Islet of Langerhans (tissue), 1 donor: ENCODE results near the gene RAD9B.
"Not testable (repeated sequence)": the region's sequence is repeated elsewhere in the genome, so short reads cannot be mapped to it uniquely, and the experiment has no call there.

Experiments
- FAIRE-seq: peaks from one replicate; lab custom pipeline; 2011; peaks lifted over from hg19 to GRCh38; lab: Jason Lieb, UNC

Gene RAD9B

GRCh38 chr12:110501752-110502738, at the start of gene RAD9B, which contains the start of gene VPS29:
TSS of gene RAD9B (plus strand) at chr12:110502331. CDS start at chr12:110502338, 7 bp downstream.
TSS of gene VPS29 (minus strand) at chr12:110502111. CDS start at chr12:110502051, 60 bp downstream.
- FAIRE-seq: no peak

- no peak for FAIRE-seq
These were observed 48.4 kb upstream of the RAD9B start for GRCh38 chr12:110453569-110454296.

GRCh38 chr12:110458756-110459155, 43.4 kb upstream of the RAD9B start:
- no peak for FAIRE-seq

DNA sequence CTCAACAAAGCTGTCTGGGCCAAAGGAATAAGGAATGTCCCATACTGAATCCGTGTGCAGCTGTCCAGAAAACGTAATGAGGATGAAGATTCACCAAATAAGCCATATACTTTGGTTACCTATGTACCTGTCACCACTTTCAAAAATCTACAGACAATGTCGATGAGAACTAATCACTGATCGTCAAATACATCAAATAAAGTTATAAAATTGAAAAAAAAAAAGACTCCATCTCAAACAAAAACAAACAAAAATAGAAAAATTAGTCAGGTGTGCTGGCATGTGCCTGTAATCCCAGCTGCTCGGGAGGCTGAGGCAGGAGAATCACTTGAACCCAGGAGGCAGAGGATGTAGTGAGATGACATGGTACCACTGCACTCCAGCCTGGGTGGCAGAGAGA, 40.9 kb upstream of the RAD9B start:
- FAIRE-seq: not testable (repeated sequence)

DNA sequence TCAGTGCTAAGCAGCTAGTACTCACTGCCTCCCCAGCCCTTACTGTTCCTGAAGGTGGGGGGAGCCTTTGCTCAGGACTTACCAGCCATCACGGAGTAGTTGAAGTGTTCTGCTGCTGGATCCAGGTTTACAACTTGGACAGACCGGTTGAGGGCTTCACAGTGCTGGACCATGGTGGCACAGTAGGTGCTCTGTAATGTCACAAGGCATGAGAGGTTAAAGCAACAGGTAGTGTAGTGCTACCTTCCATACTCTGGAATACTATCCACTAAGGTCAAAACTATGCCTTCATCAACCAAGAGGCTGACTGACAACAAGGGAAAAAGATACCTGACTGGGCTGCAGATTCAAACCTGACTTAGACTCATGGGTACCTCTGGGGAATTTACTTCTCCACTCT, 37.1 kb upstream of the RAD9B start:
- FAIRE-seq: no peak

- FAIRE-seq: not testable (repeated sequence)
These were observed 36.4 kb upstream of the RAD9B start for GRCh38 chr12:110465765-110466164.

GRCh38 chr12:110466791-110467190, 35.3 kb upstream of the RAD9B start:
- no peak for FAIRE-seq

DNA sequence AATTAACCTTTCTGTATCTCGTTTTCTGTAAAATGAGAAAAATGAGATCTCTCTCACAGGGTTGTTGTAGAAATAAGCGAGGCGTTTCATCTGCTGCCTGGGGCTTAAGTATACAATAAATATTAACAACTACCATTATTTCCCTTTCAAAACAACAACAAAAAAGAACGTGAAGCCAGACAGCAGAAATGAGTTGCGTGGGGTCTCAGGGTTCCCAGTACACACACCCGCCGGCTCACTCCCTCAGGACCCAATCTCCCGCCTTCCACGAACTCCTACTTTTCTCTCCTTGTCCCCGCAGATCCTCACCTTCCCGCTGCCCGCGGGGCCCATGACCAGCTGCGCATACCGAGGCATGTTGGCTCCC, 34.3 kb upstream of the RAD9B start:
- no peak for FAIRE-seq

DNA sequence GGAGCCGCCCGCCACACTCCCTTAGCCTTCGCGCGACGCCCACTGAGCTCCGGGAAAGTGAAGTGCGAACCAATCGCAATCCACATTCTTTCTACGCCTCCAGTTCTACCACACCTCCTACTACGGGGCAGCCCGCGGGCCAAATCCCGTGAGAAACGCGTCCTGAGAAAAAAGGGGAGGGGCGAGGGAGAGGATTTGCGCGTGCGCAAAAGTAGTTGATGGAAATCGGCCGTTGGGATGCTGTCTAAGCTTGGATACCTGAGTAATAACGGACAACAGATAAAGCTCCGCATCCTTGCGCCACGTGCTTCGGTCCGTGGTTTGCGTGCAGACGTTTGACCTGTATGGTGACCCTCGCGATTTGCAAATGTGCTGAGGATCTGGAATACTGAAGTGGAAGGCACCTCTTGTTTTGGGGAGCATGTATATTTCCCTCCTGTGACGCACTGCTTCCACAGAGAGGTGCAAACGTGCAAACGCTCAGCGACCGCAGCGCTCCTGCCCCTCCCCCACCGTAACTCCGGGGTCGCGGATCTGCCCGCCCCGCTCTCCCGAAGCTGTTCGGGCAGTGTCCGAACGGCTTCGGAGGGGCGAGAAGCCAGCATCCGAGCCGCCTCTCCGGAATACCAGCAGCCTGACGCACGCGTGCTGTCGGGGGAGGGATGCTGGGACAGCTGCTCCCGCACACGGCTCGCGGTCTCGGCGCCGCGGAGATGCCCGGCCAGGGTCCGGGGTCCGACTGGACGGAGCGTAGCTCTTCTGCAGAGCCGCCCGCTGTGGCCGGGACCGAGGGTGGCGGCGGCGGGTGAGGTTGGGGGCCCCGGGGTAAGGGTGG, 33.7 kb upstream of the RAD9B start, which contains the start of the genes FAM216A and GPN3:
FAM216A (plus strand) TSS at position 632 of the 835 bp plus-strand sequence; CDS start at position 663, 31 bp downstream.
GPN3 (minus strand) TSS at position 44 of the 835 bp plus-strand sequence. CDS start 54 bp downstream, outside the sequence.
- peak; percentile 84 for FAIRE-seq

DNA sequence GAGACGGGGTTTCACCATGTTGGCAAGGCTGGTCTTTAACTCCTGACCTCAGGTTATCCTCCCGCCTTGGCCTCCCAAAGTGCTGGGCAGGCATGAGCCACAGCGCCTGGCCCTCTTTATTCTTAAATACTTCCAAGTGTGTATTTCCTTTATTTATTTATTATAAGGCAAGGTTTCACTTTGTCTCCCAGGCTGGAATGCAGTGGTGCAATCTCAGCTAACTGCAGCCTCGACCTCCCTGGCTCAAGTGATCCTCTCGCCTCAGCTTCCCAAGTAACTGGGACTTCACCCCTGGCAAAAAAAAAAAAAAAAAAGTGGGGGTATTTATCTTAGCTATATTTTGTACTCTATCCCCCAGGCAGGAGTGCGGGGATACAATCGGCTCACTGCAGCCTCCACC, 26.7 kb upstream of the RAD9B start:
- FAIRE-seq: no peak

DNA sequence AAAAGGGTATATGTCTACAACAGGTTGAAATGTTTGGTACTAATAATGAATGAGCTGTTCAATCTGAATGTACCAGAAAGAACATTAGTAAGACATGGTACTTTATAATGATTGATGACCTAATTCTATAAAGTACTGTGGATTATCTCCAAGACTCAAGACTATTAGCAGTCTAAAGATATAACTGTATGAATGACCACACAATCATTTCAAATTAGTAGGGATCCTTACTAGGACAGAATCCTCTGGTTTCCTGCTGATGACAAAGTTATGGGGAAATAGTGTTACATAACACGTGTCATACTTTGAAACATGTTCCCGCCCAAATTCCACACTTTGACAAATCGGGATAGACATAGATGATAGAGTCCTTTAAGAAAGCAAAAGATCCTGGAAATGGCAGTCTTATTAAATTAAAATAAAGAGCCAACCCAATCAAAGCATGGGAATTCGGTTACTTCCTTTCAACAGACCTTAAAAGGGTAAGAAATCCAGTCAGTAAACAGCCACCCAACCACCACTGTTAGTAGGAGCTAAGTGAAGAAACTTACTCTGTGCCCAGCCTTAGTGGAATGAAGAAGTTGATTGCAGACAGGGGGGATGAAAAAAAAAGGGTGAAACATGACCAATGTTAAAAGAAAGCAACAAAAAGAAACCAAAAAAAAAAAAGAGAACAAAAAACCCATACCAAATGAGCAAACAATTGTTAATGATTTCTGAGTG, 3.0 kb upstream of the RAD9B start:
- no peak for FAIRE-seq

- FAIRE-seq: no peak
These were observed 756 bp upstream of the RAD9B start for GRCh38 chr12:110501399-110501751.

DNA sequence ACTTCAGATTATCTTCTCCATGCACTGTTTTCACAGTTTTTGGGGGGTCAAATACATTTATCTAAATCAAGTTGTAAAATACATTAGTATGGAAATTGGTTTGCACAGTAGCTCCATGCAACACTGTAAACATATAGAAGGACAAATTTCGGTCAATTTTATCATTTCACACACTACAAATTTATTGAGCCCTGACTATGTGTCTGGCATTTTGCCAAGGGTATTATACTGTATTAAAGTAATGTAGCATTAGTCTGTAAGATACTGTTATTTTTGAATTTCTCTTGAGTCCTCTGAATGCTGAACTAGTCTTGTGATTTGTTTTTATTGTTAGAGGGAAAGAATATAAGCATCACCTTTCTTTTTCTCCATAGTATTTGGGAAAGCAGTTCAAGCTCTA, 1.3 kb downstream of the RAD9B start:
- FAIRE-seq: no peak

GRCh38 chr12:110505332-110505731, 3.2 kb downstream of the RAD9B start:
- FAIRE-seq: no peak

GRCh38 chr12:110508071-110508586, 6.0 kb downstream of the RAD9B start:
- FAIRE-seq: no peak

- no peak for FAIRE-seq
These were observed 11.7 kb downstream of the RAD9B start for GRCh38 chr12:110513842-110514241.

DNA sequence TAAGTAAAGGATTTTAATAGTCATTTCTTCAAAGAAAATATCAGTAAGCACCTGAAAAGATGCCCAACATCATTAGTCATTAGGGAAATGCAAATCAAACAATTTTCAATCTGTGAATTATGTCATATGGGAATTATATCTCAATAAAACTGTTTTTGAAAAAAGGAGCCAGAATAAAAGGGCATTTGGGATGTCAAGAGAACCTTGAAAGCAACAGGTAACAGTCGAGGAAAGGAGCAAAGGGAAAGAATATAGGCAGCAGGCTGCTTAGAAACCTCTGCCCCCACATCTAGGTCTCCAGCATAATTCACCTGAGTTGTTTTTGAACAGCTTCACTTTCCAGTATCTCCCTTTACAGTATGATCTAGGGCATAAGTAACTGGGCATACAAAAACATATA, 12.2 kb downstream of the RAD9B start:
- FAIRE-seq: no peak

- FAIRE-seq: no peak
These were observed 14.9 kb downstream of the RAD9B start for GRCh38 chr12:110516995-110517394.

- FAIRE-seq: not testable (repeated sequence)
These were observed 15.9 kb downstream of the RAD9B start for GRCh38 chr12:110518014-110518413.

DNA sequence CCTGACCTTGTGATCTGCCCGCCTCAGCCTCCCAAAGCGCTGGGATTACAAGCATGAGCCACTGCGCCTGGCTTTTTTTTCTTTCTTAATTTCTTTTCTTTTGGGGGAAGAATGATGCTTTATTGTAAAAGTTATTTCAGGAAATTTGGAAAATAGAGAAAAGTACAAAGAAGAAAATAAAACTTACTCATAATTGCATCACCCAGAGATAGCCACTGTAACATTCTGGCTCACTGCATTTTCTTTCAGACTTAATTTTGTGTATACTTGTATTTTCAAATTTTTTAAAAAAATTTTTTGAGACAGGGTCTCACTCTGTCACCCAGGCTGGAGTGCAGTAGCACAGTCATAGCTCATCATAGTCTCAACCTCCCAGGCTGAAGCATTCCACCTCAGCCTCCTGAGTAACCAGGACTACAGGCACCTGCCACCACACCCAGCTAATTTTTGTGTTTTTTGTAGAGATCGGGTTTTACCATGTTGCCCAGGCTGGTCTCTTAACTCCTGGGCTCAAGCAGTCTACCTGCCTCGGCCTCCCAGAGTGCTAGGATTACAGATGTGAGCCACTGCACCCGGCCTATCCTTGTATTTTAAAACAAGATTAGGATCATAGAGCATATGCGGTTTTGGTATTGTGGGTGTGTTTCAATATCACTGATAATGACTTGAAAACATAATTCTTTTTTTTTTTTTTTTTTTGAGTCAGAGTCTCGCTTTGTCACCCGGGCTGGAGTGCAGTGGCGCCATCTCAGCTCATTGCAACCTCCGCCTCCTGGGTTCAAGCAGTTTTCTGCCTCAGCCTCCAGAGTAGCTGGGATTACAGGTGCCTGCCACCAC, 19.0 kb downstream of the RAD9B start:
- not testable (repeated sequence) for FAIRE-seq
